H1 (cell line): ENCODE results near the gene ALG9. TPM values are rescaled to one million over a fixed set of nuclear protein-coding genes. Genes with fewer than 3 reads are reported as not detected.

ENCODE experiments used
- CHD7 ChIP-seq: fragments of 300-600 bp; sonication (generic); IDR thresholded peaks from 2 replicates; pipeline ENCODE4 v1.7.1; 2012; ENCODE audit warnings: low read length, moderate library complexity, mild to moderate bottlenecking, inconsistent platforms; ENCODE audit not compliant: insufficient replicate concordance
- TEAD4 ChIP-seq: IDR thresholded peaks from 2 replicates; pipeline ENCODE4 v1.6.1; 2012; ENCODE audit warnings: low read depth, low read length, inconsistent platforms, mixed read lengths
- USF2 ChIP-seq: IDR thresholded peaks from 2 replicates; pipeline ENCODE4 v1.6.1; 2011; ENCODE audit warnings: low read length, improper control_type of control experiment
- polyA plus RNA-seq, 7 experiments: library from polyadenylated mRNA; depleted of rRNA in 3 of 7; stranded (reverse) in 5 of 7; unstranded in 2 of 7; fragments of >200 nt in 5 of 7; fragments of 200-250 nt in 2 of 7; gene quantifications; 1 replicate in 5 of 7; 2 replicates in 1 of 7; 4 replicates in 1 of 7; pipeline versions ENCODE4 v1.2.1 to v1.2.3, GENCODE V29; 2011 to 2013; ENCODE audit warnings: missing spikeins in 2 of 7, mixed read lengths in 2 of 7
- total RNA-seq: library from RNA; stranded (reverse); fragmentation: NEBNext Ultra II Directional; extraction: Animal tissue kit (Norgen Biotek cat#: 25700); gene quantifications from 2 replicates; pipeline ENCODE4 v1.2.1, GENCODE V29; 2021

Gene ALG9
- total and polyA plus RNA-seq, 2 of the 8 experiments (the other 6 are each of a cell fraction or from before 2014, with no cell fraction given), result 23.5 to 24.5 TPM

GRCh38 chr11:111846636-111847035 lies 24.7 kb downstream of the ALG9 start (continued):
- TF ChIP-seq CHD7, result no peak
- no peak for TF ChIP-seq USF2
- TF ChIP-seq TEAD4, result no peak
